Effector memory CD8-positive, alpha-beta T cell (primary cell): ENCODE results near the gene ME2.
A peak's percentile ranks its signal among the peaks of the same experiment; 100 is the strongest.
"Not testable (repeated sequence)": the region's sequence is repeated elsewhere in the genome, so short reads cannot be mapped to it uniquely, and the experiment has no call there.

Experiments
- ATAC-seq: fragments of 150-1000 bp; cut with Tn5 transposase; replicated peaks from 2 replicates; pipeline ENCODE4 v1.10.0; 2021; ENCODE audit warnings: mild to moderate bottlenecking, moderate library complexity
- DNase-seq, 3 experiments: peaks; one replicate each; pipeline ENCODE4 v3.0.0; 2021
- H3K27ac Mint-ChIP-seq, 2 donors: one replicate each; pipeline ENCODE4 v1.8.0; 2022; ENCODE audit warnings: mild to moderate bottlenecking in 2 of 2, mixed read lengths in 2 of 2, moderate library complexity in 2 of 2
- H3K27me3 Mint-ChIP-seq, 2 donors: one replicate each; pipeline ENCODE4 v1.8.0; 2022; ENCODE audit warnings: mixed read lengths in 2 of 2
- H3K36me3 Mint-ChIP-seq: one replicate; pipeline ENCODE4 v1.8.0; 2022; ENCODE audit warnings: mild to moderate bottlenecking, moderate library complexity, mixed read lengths; ENCODE audit not compliant: insufficient read depth
- H3K4me1 Mint-ChIP-seq, 2 donors: one replicate each; pipeline ENCODE4 v1.8.0; 2022; ENCODE audit warnings: low read depth in 2 of 2, mixed read lengths in 2 of 2
- H3K4me3 Mint-ChIP-seq, 2 donors: one replicate each; pipeline ENCODE4 v1.8.0; 2022; ENCODE audit warnings: mild to moderate bottlenecking in 2 of 2, mixed read lengths in 2 of 2, moderate library complexity in 2 of 2
- H3K9me3 Mint-ChIP-seq, 2 donors: one replicate each; pipeline ENCODE4 v1.8.0; 2022; ENCODE audit warnings: mixed read lengths in 2 of 2

The ME2 gene

DNA sequence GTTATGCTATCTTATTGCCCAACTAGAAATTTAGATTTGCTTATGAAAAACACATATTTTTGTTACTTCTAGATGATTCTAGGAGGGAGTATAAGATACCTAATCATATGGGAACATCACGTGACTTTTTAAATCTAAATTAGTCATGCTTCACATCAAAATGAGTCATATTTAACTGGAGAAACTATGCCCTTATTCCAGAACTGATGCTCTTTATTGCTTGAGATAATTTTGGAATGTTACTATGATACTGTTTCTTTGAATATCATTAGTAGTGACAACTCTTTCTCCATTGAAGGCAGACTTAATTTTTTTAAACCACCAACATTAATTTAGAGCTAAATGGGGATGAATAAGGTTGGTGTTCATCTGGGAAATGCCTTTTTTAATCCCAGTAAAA lies 69.0 kb downstream of the ME2 start:
- H3K36me3 Mint-ChIP-seq: peaks cover 6% of the 10 kb centered on the region
- no peaks in the 10 kb centered on the region for H3K9me3 Mint-ChIP-seq
- no peak overlapping the region for H3K27ac Mint-ChIP-seq
- no peak for ATAC-seq
- DNase-seq: no peak
- H3K27me3 Mint-ChIP-seq: no peaks in the 10 kb centered on the region
- H3K4me3 Mint-ChIP-seq: no peak overlapping the region
- no peaks in the 10 kb centered on the region for H3K4me1 Mint-ChIP-seq

DNA sequence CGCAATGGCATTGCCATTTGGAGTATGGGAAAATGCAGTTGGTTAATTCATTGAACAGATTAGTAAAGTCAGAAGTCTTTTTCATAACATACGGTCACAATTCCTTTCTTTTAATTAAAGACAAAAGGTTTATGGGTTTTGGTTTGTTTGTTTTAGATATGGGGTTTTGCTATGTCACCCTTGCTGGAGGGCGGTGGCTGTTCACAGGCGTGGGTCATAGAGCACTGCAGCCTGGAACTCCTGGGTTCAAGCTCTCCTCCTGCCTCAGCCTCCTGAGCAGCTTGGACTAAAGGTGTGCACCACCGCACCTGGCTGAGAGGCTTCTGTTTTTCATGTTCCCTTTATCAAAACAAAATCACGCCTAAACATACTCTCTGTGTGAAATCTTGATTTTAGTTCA lies 70.3 kb downstream of the ME2 start:
- Mint-ChIP-seq H3K9me3 (no peaks in the 10 kb centered on the region), H3K27ac (no peak overlapping the region), H3K36me3 (peaks cover 6% of the 10 kb centered on the region), H3K27me3 (no peaks in the 10 kb centered on the region), H3K4me3 (no peak overlapping the region), H3K4me1 (no peaks in the 10 kb centered on the region)
- ATAC-seq (no peak), DNase-seq (no peak)

DNA sequence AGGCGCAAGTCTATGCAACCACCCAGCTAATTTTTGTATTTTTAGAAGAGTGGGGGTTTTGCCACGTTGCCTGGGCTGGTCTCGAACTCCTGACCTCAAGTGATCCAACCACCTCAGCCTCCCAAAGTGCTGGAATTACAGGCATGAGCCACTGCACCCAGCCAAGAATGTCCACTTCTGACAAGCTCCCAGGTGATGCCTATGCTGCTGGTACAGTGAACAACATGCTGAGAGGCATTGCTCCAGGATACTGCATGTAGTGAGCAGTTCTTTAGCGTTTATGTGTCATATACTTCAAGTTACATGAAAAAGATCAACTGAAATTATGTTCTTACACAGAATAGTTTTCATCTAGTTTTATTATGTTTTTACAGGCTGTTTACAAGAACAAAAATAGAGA lies 71.7 kb downstream of the ME2 start:
- Mint-ChIP-seq H3K36me3 (peaks cover 3% of the 10 kb centered on the region), H3K4me1 (no peaks in the 10 kb centered on the region), H3K4me3 (no peak overlapping the region), H3K27me3 (no peaks in the 10 kb centered on the region), H3K9me3 (no peaks in the 10 kb centered on the region), H3K27ac (peak overlapping the region in 1 of 2 donors; percentile 41)
- no peak for ATAC-seq
- no peak for DNase-seq

DNA sequence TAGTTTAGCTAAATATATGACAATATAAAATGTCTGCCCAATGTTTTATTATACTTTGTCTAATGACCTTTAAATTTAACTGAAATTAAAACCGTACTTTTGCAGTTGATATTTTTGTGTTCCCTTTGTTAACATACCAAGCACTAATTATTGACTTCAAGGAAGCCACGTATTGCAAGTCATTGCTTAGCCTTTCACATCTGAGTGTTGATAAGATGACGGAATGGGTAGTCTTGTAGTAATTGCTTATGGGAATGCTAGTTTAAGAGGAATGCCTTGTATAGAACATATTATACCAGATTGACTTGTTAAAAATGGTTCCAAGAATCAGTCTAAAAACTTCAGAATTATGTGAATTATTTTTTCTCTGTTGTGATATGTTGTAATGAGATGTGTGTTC lies 74.9 kb downstream of the ME2 start:
- Mint-ChIP-seq H3K4me1 (no peaks in the 10 kb centered on the region), H3K36me3 (no peaks in the 10 kb centered on the region), H3K27me3 (peaks cover 0 to 6% of the 10 kb centered on the region in 2 donors), H3K9me3 (no peaks in the 10 kb centered on the region), H3K27ac (no peak overlapping the region), H3K4me3 (no peak overlapping the region)
- DNase-seq: no peak
- ATAC-seq: no peak

DNA sequence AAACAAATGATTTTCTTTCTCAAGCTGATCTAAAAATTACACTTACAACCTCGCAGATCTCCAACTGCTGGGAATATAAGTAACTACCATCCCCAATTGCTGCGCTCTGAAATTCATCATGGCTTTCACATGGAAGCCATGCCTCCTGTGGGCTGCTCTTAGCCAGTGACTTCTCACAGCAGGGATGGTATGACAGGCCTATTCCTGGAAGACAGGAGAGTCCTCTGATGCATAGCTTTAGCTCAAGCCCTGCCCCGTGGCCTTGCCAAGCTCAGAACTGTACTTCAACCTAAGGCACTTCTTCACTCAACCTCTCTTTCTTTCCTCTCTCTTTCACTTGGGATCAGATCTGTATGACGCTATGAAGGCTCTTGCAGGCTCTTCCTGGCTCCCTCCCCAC lies 76.3 kb downstream of the ME2 start:
- ATAC-seq (no peak), DNase-seq (no peak)
- H3K36me3 Mint-ChIP-seq: no peaks in the 10 kb centered on the region
- no peaks in the 10 kb centered on the region for H3K4me1 Mint-ChIP-seq
- H3K9me3 Mint-ChIP-seq: no peaks in the 10 kb centered on the region
- no peak overlapping the region for H3K4me3 Mint-ChIP-seq
- H3K27ac Mint-ChIP-seq: no peak overlapping the region
- H3K27me3 Mint-ChIP-seq: peaks cover 0 to 12% of the 10 kb centered on the region in 2 donors

DNA sequence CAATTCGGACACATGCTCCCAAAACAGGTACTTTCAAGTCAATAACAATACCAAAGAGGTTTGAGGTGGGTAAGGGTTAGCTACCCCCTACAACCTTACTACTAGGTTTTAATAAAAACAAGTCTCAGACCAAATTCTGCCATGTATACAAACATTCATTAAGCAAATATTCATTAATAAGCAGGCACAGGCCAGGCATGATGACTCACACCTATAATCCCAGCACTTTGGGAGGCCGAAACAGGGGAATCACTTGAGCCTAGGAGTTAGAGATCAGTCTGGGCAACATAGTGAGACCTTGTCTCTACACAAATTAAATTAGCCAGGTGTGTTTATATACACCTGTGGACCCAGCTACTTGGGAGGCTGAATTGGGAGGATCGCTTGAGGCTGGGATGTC lies 77.2 kb downstream of the ME2 start:
- no peak overlapping the region for H3K4me3 Mint-ChIP-seq
- H3K36me3 Mint-ChIP-seq: no peaks in the 10 kb centered on the region
- ATAC-seq (no peak), DNase-seq (no peak)
- H3K9me3 Mint-ChIP-seq: no peaks in the 10 kb centered on the region
- no peak overlapping the region for H3K27ac Mint-ChIP-seq
- H3K27me3 Mint-ChIP-seq: peaks cover 0 to 12% of the 10 kb centered on the region in 2 donors
- H3K4me1 Mint-ChIP-seq: no peaks in the 10 kb centered on the region

DNA sequence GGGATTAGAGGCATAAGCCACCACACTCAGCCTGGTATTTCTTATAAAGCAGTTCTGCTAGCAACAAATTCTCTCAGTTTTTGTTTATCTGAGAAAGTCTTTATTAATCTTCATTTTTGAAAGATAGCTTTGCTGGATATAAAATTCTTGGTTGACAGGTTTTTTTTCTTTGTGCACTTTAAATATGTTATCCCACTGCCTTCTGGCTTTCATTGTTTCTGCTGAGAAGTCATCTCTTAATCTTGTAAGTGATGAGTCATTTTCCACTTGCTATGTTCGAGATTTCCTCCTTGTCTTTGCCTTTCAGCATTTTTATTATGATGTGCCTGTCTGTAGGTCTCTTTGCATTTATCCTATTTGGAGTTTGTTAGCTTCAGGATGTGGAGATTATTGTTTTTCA lies 83.1 kb downstream of the ME2 start:
- Mint-ChIP-seq H3K4me3 (no peak overlapping the region), H3K4me1 (no peaks in the 10 kb centered on the region), H3K36me3 (peaks cover 2% of the 10 kb centered on the region), H3K27me3 (peaks cover 7 to 12% of the 10 kb centered on the region in 2 donors), H3K27ac (no peak overlapping the region), H3K9me3 (peaks cover 3 to 18% of the 10 kb centered on the region in 2 donors)
- DNase-seq (no peak), ATAC-seq (no peak)

DNA sequence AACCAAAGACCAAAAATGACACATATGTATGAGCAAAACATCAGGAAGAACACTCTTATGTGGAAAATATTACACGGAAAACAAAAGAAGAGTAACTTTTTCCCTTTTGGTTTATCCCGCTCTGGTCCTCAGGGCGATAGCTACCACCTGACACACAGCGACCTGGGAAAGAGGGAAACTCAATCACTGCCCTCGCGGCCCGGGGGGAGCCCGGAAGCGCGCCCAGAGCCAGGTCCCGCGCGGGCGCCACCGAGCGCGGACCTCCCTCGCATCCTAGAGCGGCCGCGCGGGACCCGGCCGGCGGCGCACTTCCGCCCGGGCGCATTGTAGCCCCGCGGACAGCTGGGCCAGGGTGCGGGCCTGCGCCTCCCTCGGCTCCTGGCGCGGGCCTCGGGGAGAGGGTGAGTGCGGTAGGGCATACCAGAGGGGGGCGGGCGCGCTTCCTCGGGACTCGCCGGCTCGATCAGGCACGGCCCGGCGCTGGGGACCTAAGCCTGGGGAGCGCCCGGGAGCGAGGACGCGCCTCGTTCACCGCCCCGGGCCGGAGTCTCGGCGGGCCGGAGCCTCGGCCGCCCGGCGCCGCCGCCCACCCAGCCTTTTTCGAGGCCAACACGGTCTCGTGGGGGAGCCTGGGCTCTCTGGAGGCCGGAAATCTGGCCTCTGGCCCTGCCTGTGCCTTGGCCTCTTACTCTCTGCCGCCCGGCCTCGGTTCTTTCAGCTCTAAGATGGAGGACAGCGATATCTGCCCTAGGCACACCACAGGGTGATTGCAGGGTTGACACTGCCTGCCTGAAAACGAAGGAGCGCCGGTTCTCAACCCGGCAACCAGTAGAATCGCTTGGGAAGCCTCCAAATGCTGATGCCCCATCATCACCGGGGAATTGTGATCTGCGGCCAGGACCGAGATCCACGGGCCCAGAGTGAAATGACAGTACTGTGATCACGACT lies 89.1 kb downstream of the ME2 start, which contains the start of gene ELAC1:
Gene ELAC1 (plus strand): TSS at position 327 of the 948 bp plus-strand sequence. CDS start 6,365 bp downstream, outside the sequence.
- H3K27ac Mint-ChIP-seq: peak within 1 kb of the TSS; percentile 67 to 87
- peaks cover 2% of the 10 kb centered on the region for H3K36me3 Mint-ChIP-seq
- ATAC-seq (peak; percentile 91), DNase-seq (peak; percentile 55 to 66 (median 64))
- peaks cover 0 to 7% of the 10 kb centered on the region in 2 donors for H3K27me3 Mint-ChIP-seq
- H3K9me3 Mint-ChIP-seq: peaks cover 3 to 6% of the 10 kb centered on the region in 2 donors
- H3K4me3 Mint-ChIP-seq: peak within 1 kb of the TSS; percentile 76 to 87
- peaks cover 20 to 23% of the 10 kb centered on the region in 2 donors for H3K4me1 Mint-ChIP-seq

DNA sequence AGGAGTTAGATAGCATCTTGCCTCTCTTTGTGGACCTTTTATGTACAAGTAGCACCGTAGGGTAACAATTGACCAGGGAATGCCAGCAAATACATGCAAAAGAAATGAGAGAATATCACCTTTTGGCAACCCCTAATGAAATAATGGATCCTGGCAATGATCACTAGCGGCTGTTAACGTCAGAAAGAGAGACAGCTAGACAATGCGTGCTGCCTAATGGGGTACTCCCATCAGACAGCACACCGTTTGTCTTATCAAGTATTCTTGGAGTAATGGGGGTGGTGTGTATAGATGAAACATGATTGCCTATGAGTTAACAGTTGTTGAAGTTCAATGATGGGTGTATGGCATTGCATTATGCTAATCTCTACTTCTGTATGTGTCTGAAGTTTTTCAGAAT lies 90.5 kb downstream of the ME2 start:
- peaks cover 2% of the 10 kb centered on the region for H3K36me3 Mint-ChIP-seq
- DNase-seq (no peak), ATAC-seq (no peak)
- no peaks in the 10 kb centered on the region for H3K9me3 Mint-ChIP-seq
- peaks cover 20 to 23% of the 10 kb centered on the region in 2 donors for H3K4me1 Mint-ChIP-seq
- no peaks in the 10 kb centered on the region for H3K27me3 Mint-ChIP-seq
- peak overlapping the region; percentile 76 to 87 for H3K4me3 Mint-ChIP-seq
- peak overlapping the region; percentile 67 to 87 for H3K27ac Mint-ChIP-seq

DNA sequence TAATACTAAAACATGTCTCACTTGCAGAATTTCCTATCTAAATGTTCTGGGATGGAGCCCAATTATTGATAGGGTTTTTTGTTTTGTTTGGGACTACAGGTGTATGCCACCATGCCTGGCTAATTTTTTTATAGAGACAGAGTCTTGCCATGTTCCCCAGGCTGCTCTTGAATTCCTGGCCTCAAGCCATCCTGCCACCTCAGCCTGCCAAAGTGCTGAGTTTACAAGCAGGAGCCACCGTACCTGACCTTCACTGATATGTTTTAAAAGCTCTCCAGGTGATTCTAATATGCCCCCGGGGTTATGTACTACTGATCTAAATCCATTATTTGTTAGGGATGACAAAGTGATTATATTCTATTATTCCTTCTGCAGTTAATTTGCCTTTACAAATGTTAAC lies 91.1 kb downstream of the ME2 start:
- H3K4me3 Mint-ChIP-seq: no peak overlapping the region

DNA sequence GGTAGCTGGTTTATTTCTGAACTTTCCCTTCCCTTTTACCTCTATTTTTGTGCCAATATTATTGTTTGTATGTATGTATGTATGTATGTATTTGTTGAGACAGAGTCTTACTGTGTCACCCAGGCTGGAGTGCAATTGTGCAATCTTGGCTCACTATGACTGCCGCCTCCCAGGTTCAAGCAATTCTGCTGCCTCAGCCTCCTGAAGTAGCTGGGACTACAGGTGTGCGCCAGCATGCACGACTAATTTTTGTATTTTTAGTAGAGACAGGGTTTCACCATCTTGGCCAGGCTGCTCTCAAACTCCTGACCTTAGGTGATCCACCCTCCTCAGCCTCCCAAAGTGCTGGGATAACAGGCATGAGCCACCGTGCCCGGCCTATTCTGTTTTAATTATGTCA lies 93.5 kb downstream of the ME2 start:
- DNase-seq, H3K27ac Mint-ChIP-seq, H3K36me3 Mint-ChIP-seq, H3K9me3 Mint-ChIP-seq, ATAC-seq, H3K27me3 Mint-ChIP-seq, H3K4me3 Mint-ChIP-seq: not testable (repeated sequence)
- peaks cover 22 to 27% of the 10 kb centered on the region in 2 donors for H3K4me1 Mint-ChIP-seq

More for the DNA sequence above, 91.1 kb downstream of the ME2 start:
- DNase-seq (no peak), ATAC-seq (no peak)
- H3K27me3 Mint-ChIP-seq: no peaks in the 10 kb centered on the region
- H3K36me3 Mint-ChIP-seq: peaks cover 5% of the 10 kb centered on the region
- no peak overlapping the region for H3K27ac Mint-ChIP-seq
- H3K4me1 Mint-ChIP-seq: peaks cover 20 to 27% of the 10 kb centered on the region in 2 donors
- H3K9me3 Mint-ChIP-seq: no peaks in the 10 kb centered on the region

DNA sequence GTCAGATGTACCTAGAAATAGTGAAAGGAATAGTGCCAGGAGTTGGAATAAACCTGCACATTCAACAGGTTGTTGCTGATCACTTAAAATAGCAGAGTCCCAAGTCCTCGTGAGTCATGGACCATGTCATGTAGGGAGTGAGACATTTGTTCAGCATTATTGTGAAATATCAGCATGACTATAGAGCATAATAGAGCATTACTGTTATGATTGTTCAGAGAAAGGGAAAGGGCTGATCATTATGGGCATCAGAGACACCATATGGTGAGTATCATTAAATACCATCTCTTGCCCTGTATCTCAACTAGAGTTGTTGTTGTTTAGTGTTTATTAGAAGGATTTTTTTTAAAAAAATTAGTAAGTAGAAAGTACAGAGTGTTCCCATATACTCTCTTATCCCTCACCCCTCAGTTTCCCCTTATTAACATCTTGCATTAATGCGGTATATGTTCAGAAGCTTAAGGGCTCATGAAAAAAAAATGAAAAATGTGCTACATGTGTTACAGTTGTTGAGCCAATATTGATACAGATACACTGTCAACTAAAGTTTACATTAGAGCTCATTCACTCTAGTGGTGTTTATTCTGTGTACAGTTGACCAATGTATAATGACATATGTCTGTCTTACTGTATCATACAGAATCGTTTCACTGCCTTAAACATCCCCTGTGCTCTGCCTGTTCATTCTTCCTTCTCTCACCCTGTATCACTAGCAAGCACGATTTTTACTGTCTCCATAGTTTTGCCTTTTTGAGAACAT lies 94.6 kb downstream of the ME2 start:
- Mint-ChIP-seq H3K4me3 (no peak overlapping the region), H3K27ac (peak overlapping the region in 1 of 2 donors; percentile 62), H3K27me3 (no peaks in the 10 kb centered on the region), H3K36me3 (peaks cover 3% of the 10 kb centered on the region), H3K4me1 (peaks cover 18 to 27% of the 10 kb centered on the region in 2 donors), H3K9me3 (no peaks in the 10 kb centered on the region)
- ATAC-seq (no peak), DNase-seq (no peak)

DNA sequence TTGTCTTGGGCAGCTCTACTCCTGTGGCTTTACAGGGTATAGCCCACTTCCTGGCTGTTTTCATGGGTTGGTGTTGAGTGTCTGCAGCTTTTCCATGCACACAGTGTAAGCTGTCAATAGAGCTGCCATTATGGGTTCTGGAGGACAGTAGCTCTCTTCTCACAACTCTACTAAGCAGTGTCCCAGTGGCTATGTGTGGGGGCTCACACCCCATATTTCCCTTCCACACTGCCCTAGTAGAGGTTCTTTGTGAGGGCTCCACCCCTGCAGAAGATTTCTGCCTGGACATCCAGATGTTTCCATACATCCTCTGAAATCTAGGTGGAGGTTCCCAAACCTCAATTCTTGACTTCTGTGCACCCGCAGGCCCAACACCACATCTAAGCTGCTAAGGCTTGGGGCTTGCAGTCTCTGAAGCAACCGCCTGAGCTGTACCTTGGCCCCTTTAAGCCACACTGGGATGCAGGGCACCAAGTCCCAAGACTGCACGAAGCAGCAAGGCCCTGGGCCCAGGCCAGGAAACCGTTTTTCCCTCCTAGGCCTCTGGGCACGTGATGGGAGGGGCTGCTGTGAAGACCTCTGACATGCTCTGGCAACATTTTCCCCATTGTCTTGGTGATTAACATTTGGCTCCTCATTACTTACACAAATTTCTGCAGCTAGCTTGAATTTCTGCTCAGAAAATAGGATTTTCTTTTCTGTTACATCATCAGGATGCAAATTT lies 98.3 kb downstream of the ME2 start:
- Mint-ChIP-seq H3K9me3 (no peaks in the 10 kb centered on the region), H3K4me1 (peaks cover 5 to 11% of the 10 kb centered on the region in 2 donors), H3K27ac (no peak overlapping the region), H3K27me3 (no peaks in the 10 kb centered on the region), H3K36me3 (peaks cover 12% of the 10 kb centered on the region), H3K4me3 (no peak overlapping the region)
- ATAC-seq (no peak), DNase-seq (no peak)
